Esophagus squamous epithelium (tissue), 4 donors: ENCODE results near the gene FA2H.

Experiments used
- POLR2A ChIP-seq, 4 donors: fragments of 450-650 bp; IDR thresholded peaks; one replicate each; pipeline ENCODE4 v1.6.1; 2017; ENCODE audit warnings: antibody characterized with exemption in 4 of 4, mild to moderate bottlenecking in 4 of 4, moderate library complexity in 3 of 4
- TF ChIP-seq, protein P1 (sequence below), 6 experiments: fragments of 450-650 bp in 4 of 6; fragments of 200-600 bp in 2 of 6; sonication (generic) in 2 of 6; IDR thresholded peaks; one replicate each; pipeline ENCODE4 v1.5.1; 2016 to 2019; ENCODE audit warnings: antibody characterized with exemption in 6 of 6, mild to moderate bottlenecking in 4 of 6, moderate library complexity in 4 of 6

DNA sequence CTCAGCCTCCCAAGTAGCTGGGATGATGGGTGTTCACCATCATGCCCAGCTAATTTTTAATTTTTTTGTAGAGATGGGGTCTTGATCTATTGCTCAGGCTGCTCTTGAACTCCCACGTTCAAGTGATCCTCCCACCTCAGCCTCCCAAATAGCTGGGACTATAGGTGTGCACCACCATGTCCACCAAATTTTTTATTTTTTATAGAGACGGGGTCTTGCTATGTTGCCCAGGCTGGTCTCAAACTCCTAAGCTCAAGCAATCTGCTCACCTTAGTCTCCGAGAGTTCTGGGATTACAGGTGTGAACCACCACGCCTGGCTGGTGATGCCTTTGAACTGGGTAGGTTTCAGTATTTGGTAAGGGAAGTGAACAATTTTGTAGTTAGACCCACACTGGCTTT is 30.1 kb downstream of the FA2H start:
- TF ChIP-seq POLR2A (IDR thresholded peaks at IDR 0.05): no peak
- TF ChIP-seq, protein P1, sequence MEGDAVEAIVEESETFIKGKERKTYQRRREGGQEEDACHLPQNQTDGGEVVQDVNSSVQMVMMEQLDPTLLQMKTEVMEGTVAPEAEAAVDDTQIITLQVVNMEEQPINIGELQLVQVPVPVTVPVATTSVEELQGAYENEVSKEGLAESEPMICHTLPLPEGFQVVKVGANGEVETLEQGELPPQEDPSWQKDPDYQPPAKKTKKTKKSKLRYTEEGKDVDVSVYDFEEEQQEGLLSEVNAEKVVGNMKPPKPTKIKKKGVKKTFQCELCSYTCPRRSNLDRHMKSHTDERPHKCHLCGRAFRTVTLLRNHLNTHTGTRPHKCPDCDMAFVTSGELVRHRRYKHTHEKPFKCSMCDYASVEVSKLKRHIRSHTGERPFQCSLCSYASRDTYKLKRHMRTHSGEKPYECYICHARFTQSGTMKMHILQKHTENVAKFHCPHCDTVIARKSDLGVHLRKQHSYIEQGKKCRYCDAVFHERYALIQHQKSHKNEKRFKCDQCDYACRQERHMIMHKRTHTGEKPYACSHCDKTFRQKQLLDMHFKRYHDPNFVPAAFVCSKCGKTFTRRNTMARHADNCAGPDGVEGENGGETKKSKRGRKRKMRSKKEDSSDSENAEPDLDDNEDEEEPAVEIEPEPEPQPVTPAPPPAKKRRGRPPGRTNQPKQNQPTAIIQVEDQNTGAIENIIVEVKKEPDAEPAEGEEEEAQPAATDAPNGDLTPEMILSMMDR (IDR thresholded peaks at IDR 0.05): no peak
